ENCODE results near the gene TEX22.

GRCh38 chr14:105444859-105445258 is 46.5 kb downstream of the TEX22 start:
- TF ChIP-seq RAD21 (IDR thresholded peaks at IDR 0.05; ENCODE audit: low read depth) (no peak), CREB1 (IDR thresholded peaks at IDR 0.05; ENCODE audit: low read depth) (no peak), YY1 (IDR thresholded peaks at IDR 0.05; ENCODE audit: low read depth) (no peak), TAF1 (IDR thresholded peaks at IDR 0.05; ENCODE audit: low read depth) (no peak), MAX (IDR thresholded peaks at IDR 0.05) (no peak), EP300 (IDR thresholded peaks at IDR 0.05; ENCODE audit: borderline replicate concordance) (no peak), FOXM1 (IDR thresholded peaks at IDR 0.05; ENCODE audit: borderline replicate concordance, low read depth) (no peak), ZBTB7A (IDR thresholded peaks at IDR 0.05; ENCODE audit: low read depth) (no peak)
